Activated CD8-positive, alpha-beta memory T cell treated with anti-CD3 and anti-CD28 coated beads for 4 hours (primary cell): ENCODE data around the gene PCIF1.
"Not testable (repeated sequence)": the region's sequence is repeated elsewhere in the genome, so short reads cannot be mapped to it uniquely, and the experiment has no call there.

Source experiments
- DNase-seq, 2 donors: peaks; one replicate each; pipeline ENCODE4 v3.0.0-alpha.2; 2020; ENCODE audit warnings: low read depth in 2 of 2

The PCIF1 gene

DNA sequence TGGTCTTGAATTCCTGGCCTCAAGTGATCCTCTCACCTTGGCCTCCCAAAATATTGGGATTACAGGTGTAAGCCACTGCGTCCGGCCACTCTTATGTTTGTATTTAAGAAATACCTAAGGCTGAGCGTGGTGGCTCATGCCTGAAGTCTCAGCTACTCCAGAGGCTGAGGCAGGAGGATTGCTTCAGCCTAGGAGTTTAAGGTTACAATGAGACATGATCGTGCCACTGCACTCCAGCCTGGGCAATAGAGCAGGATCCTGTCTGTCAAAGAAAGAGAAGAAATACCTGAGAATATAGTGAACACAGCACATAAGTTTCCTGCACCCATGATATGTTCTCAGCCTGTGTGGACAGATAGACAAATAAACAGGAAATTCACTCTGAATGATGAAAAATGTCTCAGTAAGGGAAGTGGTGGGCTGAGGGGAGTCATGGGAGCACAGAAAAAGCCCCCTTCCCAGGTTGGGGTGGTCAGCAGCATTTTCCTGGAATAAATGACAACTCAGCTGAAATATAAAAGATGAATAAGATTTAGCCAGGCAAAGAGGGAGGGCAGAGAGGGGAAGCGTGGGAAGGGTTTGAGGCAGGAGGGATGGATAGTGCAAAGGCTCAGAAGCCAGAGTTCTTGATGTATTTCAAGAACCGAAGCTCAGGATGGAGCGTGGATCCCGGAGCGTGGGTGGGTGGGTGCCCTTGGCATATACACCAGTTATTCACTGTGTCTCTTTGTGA, 60.4 kb downstream of the PCIF1 start:
- no peak for DNase-seq

DNA sequence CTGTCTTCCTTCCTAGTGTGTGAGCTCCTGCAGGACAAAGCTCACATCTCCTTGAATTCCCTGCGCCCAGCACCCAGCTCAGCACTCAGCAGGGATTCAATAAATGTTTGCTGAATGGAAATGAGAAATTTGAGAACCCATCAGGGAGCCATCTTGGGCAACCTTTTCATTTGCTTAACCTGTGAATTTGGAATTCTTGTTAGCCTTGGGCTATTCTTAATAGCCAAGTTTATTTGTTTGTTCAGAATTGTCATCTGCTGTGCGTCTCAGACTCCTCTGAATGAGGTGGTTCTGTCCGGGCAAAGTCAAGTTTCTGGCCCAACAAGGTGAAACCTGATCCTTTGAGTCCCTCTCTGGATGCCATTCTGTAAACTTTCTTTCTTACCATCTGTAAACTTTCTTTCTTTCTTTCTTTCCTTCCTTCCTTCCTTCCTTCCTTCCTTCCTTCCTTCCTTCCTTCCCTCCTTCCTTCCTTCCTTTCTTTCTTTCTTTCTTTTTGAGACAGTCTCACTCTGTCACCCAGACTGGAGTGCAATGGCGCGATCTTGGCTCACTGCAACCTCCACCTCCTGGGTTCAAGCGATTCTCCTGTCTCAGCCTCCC, 61.1 kb downstream of the PCIF1 start:
- not testable (repeated sequence) for DNase-seq

DNA sequence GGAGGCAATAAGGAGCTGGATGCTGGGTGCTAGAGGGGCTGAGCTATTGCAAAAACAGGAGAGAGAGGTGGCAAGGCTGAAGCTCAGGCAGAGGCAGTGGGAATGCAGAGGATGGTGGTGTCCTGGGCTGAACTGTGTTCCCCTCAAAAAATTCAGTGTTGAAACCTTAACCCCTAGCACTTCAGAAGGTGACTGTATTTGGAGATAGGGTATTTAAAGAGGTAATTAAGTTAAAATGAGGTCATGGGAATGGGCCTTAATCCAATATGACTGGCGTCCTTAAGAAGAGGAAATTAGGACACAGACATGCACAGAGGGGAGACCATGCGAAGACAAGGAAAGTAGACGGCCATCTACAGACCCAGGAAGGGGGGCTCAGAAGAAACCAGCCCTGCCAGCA, 62.7 kb downstream of the PCIF1 start:
- no peak for DNase-seq
